ENCODE results near the gene ADGRB2.
"Not testable (repeated sequence)": the region's sequence is repeated elsewhere in the genome, so short reads cannot be mapped to it uniquely, and the experiment has no call there.

The ADGRB2 gene

DNA sequence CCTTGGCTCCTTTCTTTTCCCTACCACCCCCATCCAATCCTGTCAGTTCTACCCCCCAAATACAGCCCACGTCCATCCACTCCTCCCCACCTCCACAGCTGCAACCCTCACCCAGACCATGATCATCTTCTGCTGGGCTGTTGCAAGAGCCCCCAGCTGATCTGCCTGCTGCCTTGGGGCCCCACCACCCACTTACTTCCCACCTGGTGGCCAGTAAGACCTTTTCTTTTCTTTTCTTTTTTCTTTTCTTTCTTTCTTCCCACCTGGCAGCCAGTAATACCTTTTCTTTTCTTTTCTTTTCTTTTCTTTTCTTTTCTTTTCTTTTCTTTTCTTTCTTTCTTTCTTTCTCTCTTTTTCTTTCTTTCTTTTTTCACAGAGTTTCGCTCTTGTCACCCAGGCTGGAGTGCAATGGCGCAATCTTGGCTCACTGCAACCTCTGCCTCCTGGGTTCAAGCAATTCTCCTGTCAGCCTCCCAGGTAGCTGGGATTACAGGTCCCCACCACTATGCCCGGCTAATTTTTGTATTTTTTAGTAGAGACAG is 57.0 kb downstream of the ADGRB2 start:
- peaks cover 38% of the 10 kb centered on the region for H3K4me1 Mint-ChIP-seq
- H3K4me3 Mint-ChIP-seq; H3K27ac Mint-ChIP-seq; H3K36me3 Mint-ChIP-seq (ENCODE audit: low read depth); H3K9me3 Mint-ChIP-seq; ATAC-seq; DNase-seq: not testable (repeated sequence)
- H3K27me3 Mint-ChIP-seq = peaks cover 51% of the 10 kb centered on the region

DNA sequence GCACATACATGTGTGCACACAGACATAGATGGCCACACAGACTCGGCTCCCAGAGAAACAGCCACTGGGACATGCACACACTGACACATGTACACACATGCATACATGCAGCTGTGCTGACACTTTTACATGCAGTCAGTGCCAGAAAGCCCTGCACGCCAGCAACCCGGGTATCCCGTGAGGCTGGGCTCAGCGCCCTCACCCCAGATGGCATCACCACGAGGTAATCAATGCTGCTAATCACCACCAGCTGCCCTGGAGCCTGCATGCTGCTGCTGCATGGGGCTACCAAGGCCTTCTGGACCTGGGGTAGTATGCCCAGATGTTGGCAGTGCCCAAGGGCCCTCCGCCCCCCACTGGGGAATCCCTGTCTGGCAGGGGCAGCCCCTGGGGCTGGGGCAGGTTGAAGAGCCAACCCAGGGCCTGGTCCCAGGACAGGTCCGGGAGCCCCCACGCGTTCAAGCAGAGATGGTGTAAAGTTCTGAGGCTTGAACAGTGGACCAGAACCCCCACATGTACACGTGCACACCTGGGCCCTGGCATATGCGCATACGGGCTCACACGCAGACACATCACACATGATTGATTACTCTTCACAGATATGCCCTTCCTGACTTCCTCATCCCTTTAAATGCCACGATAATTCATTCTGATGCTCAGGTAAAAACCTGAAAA is 57.6 kb downstream of the ADGRB2 start:
- H3K27ac Mint-ChIP-seq = no peak overlapping the region
- ATAC-seq = no peak
- peaks cover 50% of the 10 kb centered on the region for H3K27me3 Mint-ChIP-seq
- no peaks in the 10 kb centered on the region for H3K36me3 Mint-ChIP-seq (ENCODE audit: low read depth)
- no peak for DNase-seq
- no peak overlapping the region for H3K4me3 Mint-ChIP-seq
- H3K9me3 Mint-ChIP-seq = no peaks in the 10 kb centered on the region
- peaks cover 38% of the 10 kb centered on the region for H3K4me1 Mint-ChIP-seq

DNA sequence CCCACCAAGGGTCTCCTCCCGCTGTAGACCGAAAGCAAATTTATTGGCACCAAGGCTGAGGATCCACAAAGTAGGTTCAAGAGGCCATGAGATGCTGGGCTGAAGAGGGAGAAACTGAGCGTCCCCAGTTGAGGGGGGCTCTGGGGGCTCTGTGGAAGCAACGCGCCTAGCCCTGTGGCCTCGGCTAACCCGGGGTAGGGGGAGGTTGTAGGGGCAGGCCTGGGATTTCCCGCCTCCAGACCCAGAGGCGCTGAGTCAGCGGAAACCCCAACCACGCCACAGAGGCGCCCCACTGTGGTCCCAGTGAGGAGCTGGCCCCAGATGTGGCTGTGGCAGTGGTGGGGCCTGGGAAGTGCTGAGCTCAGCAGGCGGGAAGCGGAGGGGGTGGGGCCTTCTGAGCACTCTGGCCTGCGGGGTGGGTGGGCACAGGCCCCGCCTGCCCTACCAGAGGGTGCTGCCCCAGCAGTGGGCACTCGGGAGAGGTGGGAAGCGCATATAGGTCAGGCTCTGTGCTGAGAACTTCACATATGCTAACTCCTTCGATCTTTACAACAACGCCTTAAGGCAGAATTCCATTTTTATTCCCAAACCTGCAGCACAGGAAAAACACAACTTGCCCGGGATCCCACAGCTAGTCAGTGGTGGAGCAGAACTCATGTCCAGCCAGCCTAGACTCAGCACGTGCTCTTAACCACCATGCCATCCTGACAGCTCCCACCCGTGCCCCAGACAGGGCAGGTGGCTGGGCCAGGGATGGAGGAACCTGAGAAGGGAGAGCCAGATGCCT is 58.9 kb downstream of the ADGRB2 start:
- H3K4me3 Mint-ChIP-seq = peak overlapping the region; percentile 9
- H3K27me3 Mint-ChIP-seq = peaks cover 47% of the 10 kb centered on the region
- H3K27ac Mint-ChIP-seq = peak overlapping the region; percentile 55
- DNase-seq (peak; percentile 83), ATAC-seq (peak; percentile 76)
- no peaks in the 10 kb centered on the region for H3K36me3 Mint-ChIP-seq (ENCODE audit: low read depth)
- H3K9me3 Mint-ChIP-seq = no peaks in the 10 kb centered on the region
- H3K4me1 Mint-ChIP-seq = peaks cover 46% of the 10 kb centered on the region

DNA sequence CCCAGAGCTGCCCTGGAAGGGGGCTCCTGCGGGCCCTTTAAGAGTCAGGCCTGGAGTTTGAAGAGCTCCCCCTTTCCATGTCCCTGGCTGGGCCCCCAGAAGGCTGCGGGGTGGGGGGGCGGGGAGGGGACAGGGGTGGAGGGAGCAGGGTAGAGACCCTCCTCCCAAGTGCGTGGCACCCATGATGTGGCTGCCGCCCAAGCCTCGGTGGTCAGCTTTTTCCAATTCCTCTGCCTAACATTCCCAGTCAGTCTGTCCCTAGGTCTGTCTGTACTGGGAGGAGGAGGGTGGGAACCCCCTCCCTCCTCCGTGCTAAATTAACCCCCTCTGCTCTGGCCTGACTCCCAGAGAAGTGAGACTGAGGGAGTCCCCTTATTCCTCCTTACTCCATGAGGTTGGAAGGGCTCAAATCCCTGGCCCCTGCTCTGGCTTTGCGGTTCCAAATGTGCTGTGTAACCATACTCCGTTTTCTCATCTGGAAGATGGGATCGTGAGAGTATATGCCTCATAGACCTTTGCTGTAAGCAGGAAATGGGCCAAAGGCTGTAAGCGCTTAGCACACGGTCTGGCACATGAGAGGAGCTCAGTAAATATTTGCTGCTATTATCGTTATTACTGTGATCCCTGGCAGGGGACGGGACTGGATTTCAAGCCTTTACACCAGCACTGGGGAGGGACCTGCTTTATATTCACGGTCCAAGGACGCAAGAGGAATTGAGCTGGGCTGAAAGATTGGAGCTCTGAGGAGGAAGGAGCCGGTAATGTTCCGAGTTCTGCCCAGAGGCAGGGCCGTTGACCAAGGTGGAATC is 59.7 kb downstream of the ADGRB2 start:
- Mint-ChIP-seq H3K4me3 (peak overlapping the region; percentile 9), H3K36me3 (ENCODE audit: low read depth) (no peaks in the 10 kb centered on the region), H3K27ac (peak overlapping the region; percentile 55), H3K9me3 (no peaks in the 10 kb centered on the region), H3K27me3 (peaks cover 47% of the 10 kb centered on the region), H3K4me1 (peaks cover 50% of the 10 kb centered on the region)
- peak; percentile 12 for ATAC-seq
- DNase-seq = no peak

DNA sequence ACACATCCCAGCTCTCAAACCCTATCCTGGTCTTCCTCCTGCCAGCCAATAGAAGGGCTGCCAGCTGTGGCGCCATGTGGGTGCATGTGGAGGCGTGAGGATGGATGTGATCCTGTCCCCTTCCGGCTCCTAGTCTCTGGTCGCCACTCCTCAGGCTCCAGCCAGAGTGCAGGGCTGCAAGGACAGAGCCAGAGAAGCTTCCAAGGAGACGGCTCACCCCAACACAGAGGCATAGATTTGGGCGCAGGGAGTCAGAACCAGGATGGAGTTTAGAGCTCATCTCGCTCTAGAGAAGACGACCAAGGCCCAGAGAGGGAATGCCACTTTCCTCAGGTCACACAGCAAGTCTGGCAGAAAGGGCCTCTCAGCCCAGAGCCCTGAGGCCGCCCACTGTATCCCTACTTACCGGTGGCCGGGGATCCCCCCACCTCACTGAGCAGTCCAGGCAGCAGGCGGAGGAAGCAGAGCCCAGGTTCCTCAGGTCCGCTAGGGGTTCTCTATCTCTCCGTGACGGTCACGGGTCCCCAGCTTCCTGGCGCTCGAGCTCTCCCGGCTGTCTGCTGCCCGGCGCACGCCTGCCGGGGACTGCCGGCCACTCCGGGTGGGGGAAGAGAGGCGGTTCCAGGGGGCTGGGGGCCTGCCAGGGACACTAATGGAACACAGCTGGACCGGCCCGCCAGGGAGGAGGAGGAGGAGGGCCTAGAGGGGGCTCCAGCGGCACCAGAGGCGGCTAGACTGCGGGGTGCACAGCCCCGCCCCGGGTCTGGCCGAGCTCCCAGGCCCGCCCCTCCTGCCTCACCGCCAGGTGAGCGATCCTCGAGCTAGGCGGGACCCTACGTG is 60.5 kb downstream of the ADGRB2 start, which contains the start of gene COL16A1:
TSS of gene COL16A1 (minus strand) at position 587 of the 840 bp plus-strand sequence. CDS start 1,824 bp downstream, outside the sequence.
- ATAC-seq = no peak
- Mint-ChIP-seq H3K4me1 (peaks cover 51% of the 10 kb centered on the region), H3K36me3 (ENCODE audit: low read depth) (no peaks in the 10 kb centered on the region), H3K4me3 (peak within 1 kb of the TSS; percentile 9), H3K9me3 (no peaks in the 10 kb centered on the region), H3K27ac (peak within 1 kb of the TSS; percentile 55), H3K27me3 (peaks cover 42% of the 10 kb centered on the region)
- no peak for DNase-seq

DNA sequence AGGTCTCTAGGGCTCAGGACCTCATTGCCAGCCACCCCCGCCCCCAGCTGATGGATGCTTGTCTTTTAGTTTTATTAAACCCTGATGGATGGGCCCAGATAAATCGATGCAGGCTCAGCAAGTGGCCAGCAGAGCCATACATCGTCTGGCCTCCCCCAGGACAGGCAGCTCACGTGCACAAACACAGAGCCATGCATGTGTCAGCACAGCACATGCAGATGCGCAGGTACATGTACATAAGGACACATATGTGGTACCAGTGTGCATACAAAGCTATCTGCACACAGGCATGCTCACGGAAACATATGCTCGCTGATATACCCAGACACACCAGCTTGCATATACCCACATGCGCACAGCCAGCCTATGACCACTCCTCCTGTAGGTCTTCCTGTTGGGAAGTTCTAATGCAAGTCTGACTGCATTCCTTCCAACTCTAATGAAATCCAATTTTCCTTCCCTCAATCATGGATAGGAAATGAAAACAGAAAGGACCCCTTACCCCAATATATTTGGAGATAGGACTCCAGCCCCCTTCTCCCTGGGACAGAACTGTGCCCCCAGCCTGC is 61.2 kb downstream of the ADGRB2 start:
- Mint-ChIP-seq H3K9me3 (no peaks in the 10 kb centered on the region), H3K36me3 (ENCODE audit: low read depth) (no peaks in the 10 kb centered on the region), H3K4me3 (no peak overlapping the region), H3K27me3 (peaks cover 37% of the 10 kb centered on the region), H3K4me1 (peaks cover 46% of the 10 kb centered on the region), H3K27ac (no peak overlapping the region)
- ATAC-seq = no peak
- DNase-seq = no peak

DNA sequence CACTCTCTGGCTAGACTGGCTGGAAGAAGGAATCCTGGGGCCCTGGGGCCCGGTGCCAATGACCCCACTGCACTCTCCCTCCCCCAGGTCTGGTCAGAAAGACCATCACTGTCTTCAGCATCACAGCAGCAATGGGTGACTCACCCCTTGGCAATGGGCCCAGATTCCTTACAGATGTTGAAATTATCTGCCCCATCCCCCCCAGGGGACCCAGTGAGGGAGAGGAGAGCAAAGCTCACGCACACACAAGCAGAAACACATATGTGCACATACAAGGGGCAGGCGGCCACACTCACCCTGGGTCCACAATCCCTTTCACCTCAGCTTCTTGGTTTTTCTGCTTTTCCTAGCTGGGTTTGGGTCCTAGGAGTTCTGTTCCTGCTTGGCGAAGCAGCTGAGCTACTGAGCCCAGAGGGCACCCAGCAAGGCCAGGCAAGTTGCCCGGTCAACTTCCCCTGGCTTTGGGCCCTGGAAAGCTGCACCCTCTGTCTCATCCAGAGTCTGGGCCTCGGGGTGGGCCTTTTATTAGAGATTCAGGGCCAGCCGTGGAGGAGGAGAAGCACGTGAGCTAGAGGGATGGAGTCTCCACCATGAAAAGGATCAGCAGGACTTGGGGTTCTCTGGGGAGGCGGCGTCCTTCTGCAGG is 62.9 kb downstream of the ADGRB2 start:
- H3K4me3 Mint-ChIP-seq = no peak overlapping the region
- no peak overlapping the region for H3K27ac Mint-ChIP-seq
- H3K4me1 Mint-ChIP-seq = peaks cover 34% of the 10 kb centered on the region
- peak; percentile 50 for DNase-seq
- no peak for ATAC-seq
- no peaks in the 10 kb centered on the region for H3K36me3 Mint-ChIP-seq (ENCODE audit: low read depth)
- peaks cover 26% of the 10 kb centered on the region for H3K27me3 Mint-ChIP-seq
- no peaks in the 10 kb centered on the region for H3K9me3 Mint-ChIP-seq

DNA sequence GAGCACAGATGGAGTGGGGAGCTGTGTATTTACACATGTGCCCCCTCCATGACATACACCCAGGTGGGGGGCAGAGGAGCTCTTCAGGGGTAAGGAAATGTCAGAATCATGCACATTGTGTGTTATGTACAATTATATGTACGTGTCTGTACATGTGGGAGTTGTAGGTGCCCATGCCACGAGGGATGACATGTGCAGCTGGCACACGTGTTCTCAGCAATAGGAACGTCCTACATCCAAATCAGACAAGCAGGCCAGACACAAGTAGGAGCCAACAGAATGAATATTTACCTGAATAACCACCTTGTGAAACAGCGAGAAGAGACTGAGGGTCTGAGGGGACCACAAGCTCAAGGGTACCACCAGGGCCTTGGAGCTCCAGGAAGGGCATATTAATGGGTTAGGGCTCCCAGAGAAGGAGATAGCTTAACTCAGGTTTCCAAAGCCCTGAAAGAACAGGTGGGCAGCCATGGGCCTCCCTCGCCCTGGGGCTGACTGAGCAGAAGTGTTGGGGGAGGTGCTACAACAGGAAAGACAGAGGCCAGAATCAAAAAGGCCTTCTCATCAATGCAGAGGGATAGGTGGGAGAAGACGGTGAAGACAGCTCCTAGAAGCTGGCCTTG is 63.6 kb downstream of the ADGRB2 start:
- no peak overlapping the region for H3K27ac Mint-ChIP-seq
- H3K9me3 Mint-ChIP-seq = no peaks in the 10 kb centered on the region
- ATAC-seq = no peak

DNA sequence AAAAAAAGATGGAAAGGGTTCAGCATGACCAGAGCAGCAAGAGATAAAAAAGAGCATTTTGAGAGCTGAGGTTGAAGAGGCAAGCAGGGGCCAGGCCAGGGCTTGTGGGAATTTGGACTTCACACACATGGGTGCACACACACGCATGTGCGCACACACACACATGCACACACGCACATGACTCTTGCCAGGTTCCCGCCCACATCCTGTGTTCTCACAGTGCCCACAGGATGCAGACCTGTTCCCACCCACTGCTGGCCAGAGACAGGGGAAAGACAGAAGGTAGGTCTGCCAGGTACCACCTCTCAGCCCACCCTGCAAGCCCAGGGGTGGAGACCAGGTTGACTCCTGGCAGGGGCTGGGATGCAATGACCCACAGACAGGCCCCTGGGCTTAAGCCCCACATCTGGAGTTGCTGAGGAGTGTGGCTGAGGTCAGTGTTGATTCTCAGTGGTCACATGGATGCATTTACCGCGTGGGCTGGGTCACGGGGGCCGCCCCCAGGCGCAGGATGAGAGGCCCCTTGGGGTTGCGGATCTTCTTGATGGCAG is 64.7 kb downstream of the ADGRB2 start:
- Mint-ChIP-seq H3K4me1 (peaks cover 18% of the 10 kb centered on the region), H3K36me3 (ENCODE audit: low read depth) (no peaks in the 10 kb centered on the region), H3K27me3 (peaks cover 10% of the 10 kb centered on the region), H3K4me3 (no peak overlapping the region), H3K27ac (no peak overlapping the region), H3K9me3 (no peaks in the 10 kb centered on the region)
- ATAC-seq (no peak), DNase-seq (no peak)

More for the DNA sequence above, 63.6 kb downstream of the ADGRB2 start:
- no peak for DNase-seq
- Mint-ChIP-seq H3K36me3 (ENCODE audit: low read depth) (no peaks in the 10 kb centered on the region), H3K27me3 (peaks cover 20% of the 10 kb centered on the region), H3K4me3 (no peak overlapping the region), H3K4me1 (peaks cover 30% of the 10 kb centered on the region)

DNA sequence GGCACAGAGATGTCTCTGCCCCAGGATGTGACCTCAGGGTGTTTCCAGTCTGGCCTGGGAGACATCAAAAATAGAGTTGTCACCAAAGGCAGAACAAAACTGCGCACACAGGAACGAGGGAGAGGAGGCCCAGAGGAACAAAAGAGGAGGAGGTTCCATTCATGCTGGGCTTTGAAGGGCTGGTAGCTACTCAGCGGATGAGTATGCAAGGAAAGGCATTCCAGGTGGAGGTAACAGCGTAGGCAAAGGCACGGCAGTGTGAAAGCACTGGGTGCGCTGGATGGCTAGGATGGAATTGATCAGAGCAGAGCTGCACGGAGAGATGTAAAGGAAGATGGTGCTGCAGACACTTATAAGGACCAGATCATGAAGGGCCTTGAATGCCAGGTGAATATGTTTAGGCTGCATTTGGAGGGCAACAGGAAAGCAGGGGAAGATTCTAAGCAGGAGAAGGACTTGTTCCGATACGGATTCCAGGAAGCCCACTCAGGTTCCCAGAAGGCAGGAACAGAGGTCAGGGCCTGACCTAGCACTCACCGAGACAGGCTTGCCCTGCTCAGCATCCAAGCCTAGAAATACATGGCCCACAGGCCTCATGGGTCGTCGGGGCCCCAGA is 66.7 kb downstream of the ADGRB2 start:
- no peaks in the 10 kb centered on the region for H3K36me3 Mint-ChIP-seq (ENCODE audit: low read depth)
- ATAC-seq (no peak), DNase-seq (no peak)
- H3K9me3 Mint-ChIP-seq = no peaks in the 10 kb centered on the region
- H3K4me1 Mint-ChIP-seq = peaks cover 17% of the 10 kb centered on the region
- no peak overlapping the region for H3K4me3 Mint-ChIP-seq
- no peak overlapping the region for H3K27ac Mint-ChIP-seq
- no peaks in the 10 kb centered on the region for H3K27me3 Mint-ChIP-seq

DNA sequence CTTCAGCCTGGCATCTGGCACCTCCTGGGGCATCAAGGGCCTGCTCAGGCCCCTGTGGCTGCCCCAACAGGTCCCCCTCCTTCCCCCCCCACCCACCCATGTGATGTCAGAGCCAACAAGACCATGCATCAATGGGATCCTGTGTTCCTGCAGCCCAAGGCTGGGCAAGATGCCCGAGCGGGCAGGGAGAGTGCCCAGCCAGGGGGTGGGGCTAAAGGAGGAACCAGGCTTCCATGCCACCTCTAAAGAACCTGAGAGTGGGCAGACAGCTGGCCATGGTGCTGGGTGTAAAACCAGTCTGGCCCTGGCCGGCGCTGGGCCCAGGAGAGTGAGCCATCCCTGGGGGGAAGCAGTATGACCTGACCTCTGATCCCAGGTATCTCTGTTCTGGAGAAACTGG is 67.9 kb downstream of the ADGRB2 start:
- H3K36me3 Mint-ChIP-seq (ENCODE audit: low read depth) = no peaks in the 10 kb centered on the region
- no peaks in the 10 kb centered on the region for H3K27me3 Mint-ChIP-seq

DNA sequence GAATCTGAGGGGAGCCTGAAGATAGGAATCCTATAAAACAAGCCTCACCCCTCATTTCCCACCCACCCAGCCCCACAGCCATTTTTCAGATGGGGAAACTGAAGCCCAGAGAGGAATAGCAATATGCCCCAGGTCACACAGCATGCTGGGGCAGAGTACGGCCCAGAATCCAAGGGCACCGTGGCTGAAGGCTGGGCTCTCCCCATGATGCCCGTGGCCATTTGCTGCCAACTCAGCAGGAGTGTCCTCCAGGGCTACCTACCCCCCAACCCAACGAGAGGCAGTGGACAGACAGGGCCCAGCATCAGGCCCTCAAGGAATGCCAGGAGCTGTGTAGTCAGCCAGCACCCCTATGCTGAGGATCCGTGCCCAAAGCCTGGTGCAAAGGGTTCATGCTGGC is 68.8 kb downstream of the ADGRB2 start:
- Mint-ChIP-seq H3K36me3 (ENCODE audit: low read depth) (no peaks in the 10 kb centered on the region), H3K4me1 (peaks cover 9% of the 10 kb centered on the region), H3K27me3 (no peaks in the 10 kb centered on the region), H3K9me3 (no peaks in the 10 kb centered on the region), H3K27ac (no peak overlapping the region), H3K4me3 (no peak overlapping the region)
- no peak for DNase-seq
- no peak for ATAC-seq

More for the DNA sequence above, 67.9 kb downstream of the ADGRB2 start:
- no peak for DNase-seq
- no peak for ATAC-seq
- no peak overlapping the region for H3K27ac Mint-ChIP-seq
- H3K9me3 Mint-ChIP-seq = no peaks in the 10 kb centered on the region
- H3K4me3 Mint-ChIP-seq = no peak overlapping the region
- H3K4me1 Mint-ChIP-seq = peaks cover 17% of the 10 kb centered on the region

Data from activated naive CD8-positive, alpha-beta T cell treated with anti-CD3 and anti-CD28 coated beads, Interleukin-2, amount 50 U/mL, for 24 hours (primary cell).